Muscle layer of colon (tissue), 2 donors: ENCODE results near the gene GNG7.
A peak's percentile ranks its signal among the peaks of the same experiment; 100 is the strongest.
"Not testable (repeated sequence)": the region's sequence is repeated elsewhere in the genome, so short reads cannot be mapped to it uniquely, and the experiment has no call there.

Experiments used
- H3K27ac ChIP-seq: one replicate; pipeline ENCODE4 v1.7.0; 2013; ENCODE audit warnings: low read depth, mild to moderate bottlenecking, low read length, moderate library complexity
- H3K27me3 ChIP-seq, 2 donors: one replicate each; pipeline ENCODE4 v1.7.0; 2013; ENCODE audit warnings: low read length in 2 of 2, mild to moderate bottlenecking in 2 of 2; ENCODE audit not compliant: insufficient read depth in 2 of 2, control insufficient read depth in 1 of 2
- H3K36me3 ChIP-seq: one replicate; pipeline ENCODE4 v1.7.0; 2013; ENCODE audit warnings: mild to moderate bottlenecking, low read length; ENCODE audit not compliant: insufficient read depth
- H3K4me1 ChIP-seq: one replicate; pipeline ENCODE4 v1.7.0; 2013; ENCODE audit warnings: mild to moderate bottlenecking, low read length; ENCODE audit not compliant: insufficient read depth
- H3K4me3 ChIP-seq, 2 donors: one replicate each; pipeline ENCODE4 v1.7.0; 2013; ENCODE audit warnings: low read length in 2 of 2, low read depth in 1 of 2, mild to moderate bottlenecking in 1 of 2, moderate library complexity in 1 of 2
- H3K9ac ChIP-seq: one replicate; pipeline ENCODE4 v1.7.0; 2013; ENCODE audit warnings: low read length
- H3K9me3 ChIP-seq: one replicate; pipeline ENCODE4 v1.7.0; 2013; ENCODE audit warnings: mild to moderate bottlenecking, low read length
- donor health status: abdominal sarcoma.
- donor health status: Adenocarcinoma of cecum.

GNG7 gene

DNA sequence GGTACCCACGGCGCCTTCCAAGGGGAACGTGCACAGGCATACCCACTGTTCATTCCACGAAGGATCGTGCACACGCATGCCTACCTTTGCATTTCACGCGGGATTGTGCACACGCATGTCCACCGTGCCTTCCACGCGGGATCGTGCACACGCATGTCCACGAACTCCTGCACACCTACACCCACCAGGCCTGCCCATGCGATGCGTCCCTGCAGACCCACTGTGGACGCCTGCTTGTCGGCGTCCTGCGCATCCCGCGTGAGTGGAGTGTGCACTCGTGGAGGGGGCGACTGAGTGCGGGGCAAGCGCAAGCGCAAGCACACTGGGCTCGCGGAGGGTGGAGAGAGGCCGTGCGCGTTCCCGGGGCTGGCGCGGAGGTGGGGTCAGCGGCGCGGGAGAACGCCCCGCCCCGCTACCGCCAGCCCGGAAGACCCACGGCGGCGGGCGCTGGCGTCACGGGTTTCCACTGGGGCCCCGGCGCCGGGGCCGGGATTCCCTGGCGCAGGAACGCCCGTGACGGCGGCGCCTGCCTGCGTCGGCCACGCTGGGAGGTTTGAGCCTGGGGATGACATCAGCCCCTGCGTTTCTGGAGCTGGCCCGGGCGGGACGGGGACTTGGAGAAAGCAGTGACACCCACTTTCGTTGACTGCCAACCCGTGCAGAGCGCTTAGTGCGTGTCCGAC, 207.9 kb downstream of the GNG7 start:
- Histone ChIP-seq H3K4me3 (peak overlapping the region; percentile 66 to 86), H3K27me3 (no peaks in the 10 kb centered on the region), H3K9me3 (no peaks in the 10 kb centered on the region), H3K36me3 (no peaks in the 10 kb centered on the region), H3K27ac (peak overlapping the region; percentile 48), H3K9ac (peak overlapping the region; percentile 49), H3K4me1 (peaks cover 10% of the 10 kb centered on the region)

DNA sequence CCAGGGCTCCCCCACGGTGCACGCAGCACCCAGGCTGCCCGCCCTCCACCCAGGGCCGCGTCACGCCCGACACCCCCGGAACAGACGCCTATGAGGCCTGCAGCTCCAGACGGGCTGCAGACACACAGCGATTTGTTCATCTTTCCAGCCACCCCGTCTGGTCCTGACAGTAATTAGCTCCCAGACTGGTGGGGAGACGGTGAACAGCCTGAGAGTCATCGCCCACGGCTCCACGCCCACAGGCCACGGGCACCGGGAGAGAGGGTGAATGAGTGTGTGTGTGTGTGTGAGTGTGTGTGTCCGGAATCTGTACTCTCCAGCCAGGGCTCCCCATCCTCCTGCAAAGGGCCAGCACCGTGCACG, 208.4 kb downstream of the GNG7 start:
- Histone ChIP-seq H3K9ac (no peak overlapping the region), H3K4me1 (peaks cover 13% of the 10 kb centered on the region)

DNA sequence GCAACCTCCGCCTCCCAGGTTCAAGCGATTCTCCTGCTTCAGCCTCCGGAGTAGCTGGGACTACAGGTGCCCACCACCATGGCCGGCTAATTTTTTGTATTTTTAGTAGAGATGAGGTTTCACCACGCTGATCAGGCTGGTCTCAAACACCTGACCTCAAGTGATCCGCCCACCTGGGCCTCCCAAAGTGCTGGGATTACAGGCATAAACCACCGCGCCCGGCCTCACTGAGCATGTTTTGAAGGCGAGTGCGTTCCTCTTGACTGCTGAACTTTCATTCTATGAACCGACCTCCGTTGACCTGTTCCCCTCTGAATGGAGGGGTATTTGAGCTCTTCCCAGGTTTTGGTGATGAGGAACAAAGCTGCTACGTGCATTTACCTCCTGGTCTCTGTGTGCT, 209.0 kb downstream of the GNG7 start:
- H3K9ac ChIP-seq, H3K36me3 ChIP-seq, H3K27me3 ChIP-seq, H3K27ac ChIP-seq, H3K4me3 ChIP-seq, H3K9me3 ChIP-seq: not testable (repeated sequence)
- peaks cover 17% of the 10 kb centered on the region for H3K4me1 ChIP-seq

More for the DNA sequence above, 208.4 kb downstream of the GNG7 start:
- no peaks in the 10 kb centered on the region for H3K27me3 ChIP-seq
- no peaks in the 10 kb centered on the region for H3K9me3 ChIP-seq
- H3K4me3 ChIP-seq: peak overlapping the region in 1 of 2 donors; percentile 66
- no peaks in the 10 kb centered on the region for H3K36me3 ChIP-seq
- no peak overlapping the region for H3K27ac ChIP-seq

DNA sequence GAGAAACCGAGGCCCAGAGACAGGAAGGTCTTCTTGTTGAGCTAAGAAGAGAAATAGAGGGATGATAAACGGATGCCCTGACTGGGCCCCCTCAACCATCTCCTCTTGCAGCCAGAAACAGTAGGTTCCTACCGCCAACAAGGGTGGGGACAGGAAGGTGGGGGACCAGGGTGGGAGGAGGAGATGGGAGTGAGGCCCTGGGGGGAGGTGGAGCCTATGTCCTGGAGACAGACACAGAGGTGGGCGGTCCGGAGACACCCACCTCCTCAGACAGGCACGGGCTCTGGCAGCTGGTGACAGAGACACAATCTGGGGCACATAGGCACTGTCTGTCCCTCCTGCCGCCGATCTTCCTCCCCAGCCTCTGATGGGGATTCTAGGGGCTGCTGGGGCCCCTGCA, 209.6 kb downstream of the GNG7 start:
- H3K27ac ChIP-seq: no peak overlapping the region
- H3K27me3 ChIP-seq: no peaks in the 10 kb centered on the region
- H3K4me1 ChIP-seq: peaks cover 18% of the 10 kb centered on the region
- no peak overlapping the region for H3K4me3 ChIP-seq
- no peak overlapping the region for H3K9ac ChIP-seq
- H3K9me3 ChIP-seq: no peaks in the 10 kb centered on the region
- H3K36me3 ChIP-seq: no peaks in the 10 kb centered on the region

DNA sequence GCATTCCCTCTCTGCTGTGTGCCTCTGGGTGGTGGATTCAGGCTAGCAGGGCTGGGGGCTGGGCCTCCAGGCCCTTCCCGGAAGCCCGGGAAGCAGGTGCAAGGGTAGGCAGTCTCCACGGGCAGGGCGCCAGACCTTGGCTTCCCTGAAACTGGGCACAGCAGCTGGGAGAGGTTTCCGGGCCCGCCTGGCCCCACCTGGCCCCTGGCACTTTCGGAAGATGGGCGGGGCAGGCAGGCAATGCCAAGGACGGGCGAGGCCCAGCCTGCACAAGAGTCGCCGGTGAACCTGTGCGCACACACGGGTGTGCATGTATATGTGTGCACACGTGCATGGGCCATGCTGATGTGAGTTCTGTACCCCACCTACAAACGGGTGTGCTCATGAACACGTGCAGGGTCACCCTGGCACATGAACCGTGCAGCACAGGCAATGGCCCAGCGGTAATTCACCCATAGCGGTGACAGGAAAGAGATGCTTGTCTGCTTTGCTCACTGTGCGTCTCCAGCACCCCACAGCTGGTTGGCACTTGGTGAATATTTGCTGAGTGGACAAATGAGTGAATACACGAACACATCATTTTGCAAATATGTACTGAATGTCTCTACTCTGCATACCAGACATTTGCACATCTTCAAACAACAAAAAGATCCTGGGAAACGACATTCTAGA, 211.2 kb downstream of the GNG7 start:
- no peak overlapping the region for H3K9ac ChIP-seq
- H3K27me3 ChIP-seq: no peaks in the 10 kb centered on the region
- H3K4me3 ChIP-seq: no peak overlapping the region
- H3K27ac ChIP-seq: no peak overlapping the region
- no peaks in the 10 kb centered on the region for H3K9me3 ChIP-seq
- no peaks in the 10 kb centered on the region for H3K36me3 ChIP-seq
- H3K4me1 ChIP-seq: peaks cover 18% of the 10 kb centered on the region

DNA sequence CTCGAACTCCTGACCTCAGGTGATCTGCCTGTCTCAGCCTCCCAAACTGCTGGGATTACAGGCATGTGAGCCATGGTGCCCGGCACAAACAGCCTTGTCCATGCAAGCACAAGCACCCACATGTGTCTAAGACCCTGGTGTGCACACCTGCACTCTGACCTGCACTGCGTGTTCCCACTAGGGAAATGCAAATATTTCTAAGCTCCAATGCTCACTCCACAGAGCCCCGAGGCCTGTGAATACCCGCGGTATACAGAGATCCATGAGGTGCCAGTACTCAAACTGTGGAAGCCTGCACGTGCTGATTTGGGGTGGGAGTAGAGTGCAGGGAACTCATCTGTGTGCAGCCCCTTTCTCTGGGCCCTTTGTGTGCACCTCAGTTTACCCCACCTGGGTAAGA, 211.8 kb downstream of the GNG7 start:
- Histone ChIP-seq H3K9ac (no peak overlapping the region), H3K4me1 (peaks cover 13% of the 10 kb centered on the region), H3K27ac (no peak overlapping the region), H3K27me3 (no peaks in the 10 kb centered on the region), H3K4me3 (no peak overlapping the region), H3K36me3 (no peaks in the 10 kb centered on the region), H3K9me3 (no peaks in the 10 kb centered on the region)

DNA sequence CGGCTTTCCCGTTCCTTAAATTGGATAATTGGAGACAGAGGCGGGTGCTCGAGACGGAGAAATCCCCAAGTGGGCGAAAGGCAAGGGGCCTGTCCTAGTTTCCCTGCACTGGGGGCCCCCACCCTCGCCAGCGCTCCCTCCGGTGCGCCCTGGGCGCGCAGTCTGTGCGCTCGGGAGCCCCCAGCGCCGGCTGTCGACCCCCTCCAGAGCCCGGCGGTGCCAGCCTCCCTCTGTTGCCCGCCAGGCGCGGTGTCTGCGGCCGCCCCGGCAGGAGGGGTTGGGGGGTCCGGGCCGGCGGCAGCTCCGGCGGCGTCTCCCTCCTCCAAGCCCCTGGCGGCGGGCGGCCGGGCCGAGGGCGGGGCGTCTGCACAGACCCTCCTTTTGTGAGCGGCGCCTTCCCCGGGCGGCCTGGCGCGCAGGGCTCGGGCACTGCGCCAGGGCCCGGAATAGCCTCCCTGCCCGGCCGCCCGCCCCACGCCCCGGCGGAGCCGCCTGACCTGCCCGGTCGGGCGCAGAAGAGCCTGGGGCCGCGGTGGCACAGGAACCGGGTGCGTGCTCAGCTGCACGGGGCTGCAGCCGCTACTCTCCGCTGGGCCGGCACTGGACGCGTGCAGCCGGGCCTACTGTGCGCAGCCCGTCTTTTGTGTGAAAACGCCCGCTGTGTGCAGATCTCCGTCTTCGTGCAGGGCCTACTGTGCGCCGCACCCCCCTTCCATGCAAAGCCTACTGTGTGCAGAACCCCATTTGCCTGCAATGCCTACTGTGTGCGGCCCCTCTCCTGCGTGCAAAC, 213.4 kb downstream of the GNG7 start:
- H3K4me3 ChIP-seq: peak overlapping the region in 1 of 2 donors; percentile 38
- no peaks in the 10 kb centered on the region for H3K27me3 ChIP-seq
- no peak overlapping the region for H3K9ac ChIP-seq
- no peaks in the 10 kb centered on the region for H3K9me3 ChIP-seq
- no peaks in the 10 kb centered on the region for H3K36me3 ChIP-seq
- H3K27ac ChIP-seq: peak overlapping the region; percentile 72
- peaks cover 12% of the 10 kb centered on the region for H3K4me1 ChIP-seq

DNA sequence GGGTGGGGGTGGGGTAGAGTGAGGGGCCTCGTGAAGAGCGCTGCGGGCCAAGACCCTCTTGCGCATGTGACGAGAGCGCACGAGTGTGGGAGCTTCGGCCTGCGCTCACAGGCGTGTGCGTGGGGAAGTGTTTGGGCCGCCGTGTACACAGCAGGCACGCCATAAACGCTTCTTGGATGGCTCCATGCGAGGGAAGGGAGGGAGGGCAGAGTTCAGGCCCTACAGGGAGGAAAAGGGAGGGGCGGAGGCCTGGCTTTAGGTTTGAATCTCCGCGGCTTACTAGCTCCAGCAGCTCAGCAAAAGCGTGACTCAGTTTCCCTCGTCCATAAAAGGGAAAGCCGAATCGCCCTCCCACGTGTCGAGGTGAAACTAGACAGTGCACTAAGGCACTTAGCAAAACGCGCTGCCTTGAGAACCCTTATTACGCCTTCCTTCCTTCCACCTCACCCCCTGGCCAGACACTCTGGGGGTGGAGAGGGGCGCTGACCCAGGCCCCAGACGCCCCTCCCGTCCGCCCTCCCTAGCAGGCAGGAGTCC, 214.0 kb downstream of the GNG7 start:
- Histone ChIP-seq H3K4me1 (peaks cover 12% of the 10 kb centered on the region), H3K36me3 (no peaks in the 10 kb centered on the region), H3K4me3 (peak overlapping the region in 1 of 2 donors; percentile 38), H3K9me3 (no peaks in the 10 kb centered on the region), H3K27ac (peak overlapping the region; percentile 72), H3K9ac (no peak overlapping the region), H3K27me3 (no peaks in the 10 kb centered on the region)

DNA sequence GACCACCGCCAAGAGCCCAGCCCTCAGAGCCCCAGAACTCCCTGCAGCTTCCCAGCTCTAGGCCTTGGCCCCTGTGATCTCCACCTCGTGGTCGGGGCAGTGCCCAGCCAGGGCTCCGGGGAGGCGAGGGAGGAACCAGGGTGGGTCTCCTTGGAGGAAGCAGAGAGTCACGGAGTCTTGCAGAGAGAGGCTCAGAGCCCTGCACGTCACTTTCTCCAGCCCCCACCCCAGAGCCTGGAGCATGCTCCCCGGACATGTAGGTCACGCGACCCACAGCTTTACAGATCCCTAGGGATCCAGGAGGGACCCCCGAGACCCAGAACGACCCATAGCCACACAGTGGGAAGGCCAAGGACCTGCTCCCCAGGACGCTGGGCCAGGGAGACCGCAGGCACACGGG, 214.7 kb downstream of the GNG7 start:
- no peak overlapping the region for H3K4me3 ChIP-seq
- no peaks in the 10 kb centered on the region for H3K36me3 ChIP-seq
- H3K9me3 ChIP-seq: no peaks in the 10 kb centered on the region
- peaks cover 12% of the 10 kb centered on the region for H3K4me1 ChIP-seq
- H3K27ac ChIP-seq: no peak overlapping the region
- H3K9ac ChIP-seq: no peak overlapping the region
- H3K27me3 ChIP-seq: no peaks in the 10 kb centered on the region

DNA sequence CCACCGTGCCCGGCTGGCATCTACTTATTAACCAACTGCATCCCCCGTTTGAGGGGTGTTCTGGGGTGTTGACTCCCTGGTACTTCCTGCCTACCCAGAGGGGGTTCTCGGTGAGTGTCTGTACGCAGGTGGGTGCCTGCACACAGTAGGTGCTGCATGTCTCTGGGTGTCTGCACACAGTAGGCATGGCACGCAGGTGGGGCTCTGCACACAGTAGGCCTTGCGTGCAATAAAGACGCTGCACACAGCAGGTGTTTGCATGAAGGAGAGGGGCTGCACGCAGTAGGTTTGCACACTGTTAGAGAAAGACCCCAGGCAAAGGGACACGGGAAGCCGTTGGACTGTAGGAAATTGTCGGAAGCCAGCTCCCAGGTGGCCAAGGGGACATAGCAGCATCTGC, 215.4 kb downstream of the GNG7 start:
- H3K9ac ChIP-seq: no peak overlapping the region
- no peaks in the 10 kb centered on the region for H3K36me3 ChIP-seq
- H3K4me1 ChIP-seq: peaks cover 12% of the 10 kb centered on the region
- H3K27me3 ChIP-seq: no peaks in the 10 kb centered on the region
- no peak overlapping the region for H3K4me3 ChIP-seq
- no peaks in the 10 kb centered on the region for H3K9me3 ChIP-seq
- no peak overlapping the region for H3K27ac ChIP-seq

DNA sequence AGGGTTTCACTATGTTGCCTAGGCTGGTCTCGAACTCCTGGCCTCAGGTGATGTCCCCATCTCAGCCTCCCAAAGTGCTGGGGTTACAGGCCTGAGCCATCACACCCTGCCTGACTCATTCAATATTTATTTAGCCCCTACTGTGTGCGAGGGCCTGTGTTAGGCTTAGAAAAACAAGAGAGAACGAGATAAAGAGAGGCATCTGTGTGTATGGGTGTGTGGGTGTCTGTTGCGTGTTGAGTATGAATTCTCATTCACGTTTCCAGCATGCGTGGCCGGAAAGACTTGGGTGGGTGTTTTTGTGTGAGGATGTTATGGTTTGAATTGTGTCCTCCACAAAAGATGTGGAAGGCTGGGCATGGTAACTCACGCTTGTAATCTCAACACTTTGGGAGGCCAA, 217.1 kb downstream of the GNG7 start:
- Histone ChIP-seq H3K4me1 (peaks cover 12% of the 10 kb centered on the region), H3K27ac (no peak overlapping the region), H3K4me3 (no peak overlapping the region), H3K27me3 (no peaks in the 10 kb centered on the region), H3K36me3 (no peaks in the 10 kb centered on the region), H3K9me3 (no peaks in the 10 kb centered on the region), H3K9ac (no peak overlapping the region)
